Measurements from ENCODE around the gene AKR1D1.

Gene AKR1D1

GRCh38 chr7:138079137-138079536, 2.9 kb downstream of the AKR1D1 start:
- TF ChIP-seq EZH2 (IDR thresholded peaks at IDR 0.05; ENCODE audit: borderline replicate concordance, low read length) (no peak), CTCF (IDR thresholded peaks at IDR 0.05; ENCODE audit: low read length) (no peak)
- no peaks in the 10 kb centered on the region for H3K4me1 ChIP-seq (ENCODE audit: insufficient read depth, low read length, severe bottlenecking)
- no peaks in the 10 kb centered on the region for H3K27me3 ChIP-seq (ENCODE audit: insufficient read depth, low read length)
- no peak overlapping the region for H3K4me3 ChIP-seq (ENCODE audit: low read depth, low read length, poor library complexity, severe bottlenecking)
- no peaks in the 10 kb centered on the region for H3F3A ChIP-seq (ENCODE audit: insufficient read depth, low read length)
- no peak overlapping the region for H3K4me2 ChIP-seq (ENCODE audit: low read length)
- no peaks in the 10 kb centered on the region for H4K20me1 ChIP-seq (ENCODE audit: insufficient read depth, low read length)
- no peak overlapping the region for H3K27ac ChIP-seq (ENCODE audit: low read depth, low read length, poor library complexity, severe bottlenecking)
- no peak overlapping the region for H3K9ac ChIP-seq (ENCODE audit: low read length)
- no peaks in the 10 kb centered on the region for H3K9me3 ChIP-seq (ENCODE audit: low read length)
- H3K36me3 ChIP-seq (ENCODE audit: insufficient read depth, low read length) = no peaks in the 10 kb centered on the region
- no peaks in the 10 kb centered on the region for H3K79me2 ChIP-seq (ENCODE audit: insufficient read depth, low read length)
- no peak overlapping the region for H2AFZ ChIP-seq (ENCODE audit: low read length)
- H3K9me2 ChIP-seq (ENCODE audit: low read depth, low read length) = no peaks in the 10 kb centered on the region

DNA sequence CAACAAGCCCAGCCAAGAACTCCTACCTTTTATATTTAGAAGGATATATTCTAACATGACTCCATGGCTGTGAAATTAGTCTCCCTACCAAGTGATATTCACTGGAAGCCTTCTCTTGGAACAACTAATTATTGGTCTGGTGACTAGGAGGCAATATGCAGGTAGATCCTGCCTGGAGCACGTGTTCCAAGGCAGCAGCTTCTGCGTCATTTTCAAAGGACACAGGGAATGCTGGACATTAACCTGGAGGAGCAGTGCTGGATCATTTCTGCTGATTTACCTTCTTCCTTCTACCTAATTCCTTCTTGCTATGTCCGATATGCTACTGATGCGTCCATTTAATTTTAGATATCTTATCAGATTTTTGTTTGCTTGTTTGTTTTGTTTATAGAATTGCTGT, 5.6 kb downstream of the AKR1D1 start:
- Histone ChIP-seq H3K4me3 (ENCODE audit: low read depth, low read length, poor library complexity, severe bottlenecking) (no peak overlapping the region), H3K27me3 (ENCODE audit: insufficient read depth, low read length) (no peaks in the 10 kb centered on the region), H3K9me2 (ENCODE audit: low read depth, low read length) (no peaks in the 10 kb centered on the region), H2AFZ (ENCODE audit: low read length) (no peak overlapping the region), H3K79me2 (ENCODE audit: insufficient read depth, low read length) (no peaks in the 10 kb centered on the region), H3K36me3 (ENCODE audit: insufficient read depth, low read length) (no peaks in the 10 kb centered on the region), H3K9ac (ENCODE audit: low read length) (no peak overlapping the region), H3K27ac (ENCODE audit: low read depth, low read length, poor library complexity, severe bottlenecking) (no peak overlapping the region), H4K20me1 (ENCODE audit: insufficient read depth, low read length) (no peaks in the 10 kb centered on the region), H3F3A (ENCODE audit: insufficient read depth, low read length) (no peaks in the 10 kb centered on the region), H3K9me3 (ENCODE audit: low read length) (no peaks in the 10 kb centered on the region), H3K4me2 (ENCODE audit: low read length) (no peak overlapping the region), H3K4me1 (ENCODE audit: insufficient read depth, low read length, severe bottlenecking) (no peaks in the 10 kb centered on the region)
- TF ChIP-seq EZH2 (IDR thresholded peaks at IDR 0.05; ENCODE audit: borderline replicate concordance, low read length) (no peak), CTCF (IDR thresholded peaks at IDR 0.05; ENCODE audit: low read length) (no peak)

GRCh38 chr7:138083859-138084258, 7.6 kb downstream of the AKR1D1 start:
- no peaks in the 10 kb centered on the region for H4K20me1 ChIP-seq (ENCODE audit: insufficient read depth, low read length)
- H3K27me3 ChIP-seq (ENCODE audit: insufficient read depth, low read length) = no peaks in the 10 kb centered on the region
- no peaks in the 10 kb centered on the region for H3K79me2 ChIP-seq (ENCODE audit: insufficient read depth, low read length)
- H3K4me1 ChIP-seq (ENCODE audit: insufficient read depth, low read length, severe bottlenecking) = no peaks in the 10 kb centered on the region
- no peaks in the 10 kb centered on the region for H3K9me3 ChIP-seq (ENCODE audit: low read length)
- no peak overlapping the region for H3K4me2 ChIP-seq (ENCODE audit: low read length)
- no peak overlapping the region for H3K4me3 ChIP-seq (ENCODE audit: low read depth, low read length, poor library complexity, severe bottlenecking)
- no peak overlapping the region for H2AFZ ChIP-seq (ENCODE audit: low read length)
- no peak for TF ChIP-seq CTCF (IDR thresholded peaks at IDR 0.05; ENCODE audit: low read length)
- TF ChIP-seq EZH2 (IDR thresholded peaks at IDR 0.05; ENCODE audit: borderline replicate concordance, low read length) = no peak
- no peak overlapping the region for H3K27ac ChIP-seq (ENCODE audit: low read depth, low read length, poor library complexity, severe bottlenecking)
- H3K9ac ChIP-seq (ENCODE audit: low read length) = no peak overlapping the region
- H3K36me3 ChIP-seq (ENCODE audit: insufficient read depth, low read length) = no peaks in the 10 kb centered on the region
- H3K9me2 ChIP-seq (ENCODE audit: low read depth, low read length) = no peaks in the 10 kb centered on the region
- no peaks in the 10 kb centered on the region for H3F3A ChIP-seq (ENCODE audit: insufficient read depth, low read length)

All from OCI-LY1 (cell line).